Midbrain (tissue), 1 donor: Measurements from ENCODE around the gene PITPNM2.

Experiments used
- DNase-seq: peaks from one replicate; lab custom pipeline; 2025; lab: John Stamatoyannopoulos, UW

The PITPNM2 gene

DNA sequence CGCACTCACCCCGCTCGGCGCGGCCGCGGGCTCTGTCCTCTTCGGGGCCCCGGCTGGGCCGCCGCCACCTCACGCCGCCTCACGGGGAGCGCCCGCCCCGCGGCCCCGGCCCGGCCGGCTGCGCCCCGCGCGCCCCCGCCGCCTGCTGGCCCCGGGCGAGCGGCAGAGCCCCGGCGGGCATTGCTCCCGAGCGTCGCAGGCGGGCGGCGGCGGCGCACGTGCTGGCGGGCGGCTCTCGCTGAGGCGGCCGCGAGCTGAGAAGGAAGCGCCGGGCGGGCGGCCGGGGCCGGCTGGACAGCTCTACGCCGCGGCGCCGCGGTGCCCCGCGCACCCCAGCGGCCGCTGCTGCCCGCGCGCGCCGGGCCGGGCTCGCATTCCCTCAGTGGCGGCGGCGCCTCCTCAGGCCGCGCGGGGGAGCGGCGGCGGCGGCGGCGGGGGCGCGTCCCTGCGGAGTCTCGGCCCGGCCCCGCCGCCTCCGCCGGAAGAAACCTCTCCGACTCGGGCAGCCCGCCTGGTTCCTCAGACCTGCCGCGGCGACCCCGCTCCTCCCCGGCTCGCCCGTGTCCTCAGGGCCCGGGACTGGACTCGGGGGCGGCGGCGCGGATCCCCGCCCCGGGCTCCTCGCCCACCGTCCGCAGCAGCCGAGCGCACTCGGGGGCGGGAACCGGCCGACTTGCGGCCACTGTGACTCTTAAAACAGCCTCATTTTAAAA lies at the start of gene PITPNM2:
TSS of gene PITPNM2 (minus strand) at position 347 of the 713 bp plus-strand sequence. CDS start 116,500 bp downstream, outside the sequence.
- DNase-seq: peak; percentile 57

DNA sequence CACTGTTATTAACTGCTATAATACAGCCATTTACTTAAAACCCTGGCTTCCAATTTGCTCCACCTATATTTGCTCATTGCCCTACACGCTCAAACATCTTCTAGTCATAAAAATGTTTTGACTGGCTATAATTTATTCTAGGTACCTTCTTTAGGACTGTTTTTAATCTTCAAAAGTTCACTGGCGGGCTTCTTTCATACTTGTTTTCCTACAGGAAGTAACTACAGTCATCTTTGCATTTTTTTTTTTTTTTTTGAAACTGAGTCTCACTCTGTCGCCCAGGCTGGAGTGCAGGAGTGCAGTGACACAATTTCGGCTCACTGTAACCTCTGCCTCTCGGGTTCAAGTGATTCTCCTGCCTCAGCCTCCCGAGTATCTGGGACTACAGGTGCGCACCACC lies 49.5 kb upstream of the PITPNM2 start:
- no peak for DNase-seq

GRCh38 chr12:123199936-123200335 lies 49.0 kb upstream of the PITPNM2 start:
- DNase-seq: no peak

DNA sequence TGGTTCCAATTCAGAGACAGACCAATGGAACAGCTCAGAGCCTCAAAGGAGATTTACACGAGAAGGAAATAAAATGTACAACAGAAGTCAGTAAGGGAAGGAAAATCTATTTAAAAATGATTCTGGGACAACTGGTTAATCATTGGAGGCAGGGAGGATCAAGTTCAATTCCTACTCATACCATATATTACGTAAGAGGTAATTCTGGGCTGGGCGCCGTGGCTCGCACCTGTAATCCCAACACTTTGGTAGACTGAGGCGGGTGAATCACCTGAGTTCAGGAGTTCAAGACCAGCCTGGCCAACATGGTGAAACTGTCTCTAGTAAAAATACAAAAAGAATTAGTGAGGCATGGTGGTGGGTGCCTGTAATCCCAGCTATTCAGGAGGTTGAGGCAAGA lies 36.7 kb upstream of the PITPNM2 start:
- DNase-seq: no peak

GRCh38 chr12:123180171-123180570 lies 29.3 kb upstream of the PITPNM2 start:
- DNase-seq: no peak

DNA sequence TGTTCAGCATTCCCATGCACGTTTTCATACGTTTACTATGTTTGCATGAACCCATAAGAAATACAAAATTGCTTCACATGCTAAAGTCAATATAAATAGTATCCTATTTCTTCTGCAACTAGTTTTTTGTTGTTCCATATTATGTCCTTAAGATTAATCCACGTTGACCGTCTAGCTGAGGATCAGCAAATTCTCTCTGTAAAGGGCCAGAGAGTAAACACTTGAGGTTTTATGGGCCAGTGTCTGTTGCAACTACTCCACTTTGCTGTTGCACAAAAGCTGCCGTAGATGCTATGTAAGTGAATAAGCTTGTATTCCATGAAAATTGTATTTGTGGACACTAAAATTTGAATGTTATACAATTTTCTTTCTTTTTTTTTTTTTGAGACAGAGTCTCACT lies 21.1 kb upstream of the PITPNM2 start:
- DNase-seq: no peak

DNA sequence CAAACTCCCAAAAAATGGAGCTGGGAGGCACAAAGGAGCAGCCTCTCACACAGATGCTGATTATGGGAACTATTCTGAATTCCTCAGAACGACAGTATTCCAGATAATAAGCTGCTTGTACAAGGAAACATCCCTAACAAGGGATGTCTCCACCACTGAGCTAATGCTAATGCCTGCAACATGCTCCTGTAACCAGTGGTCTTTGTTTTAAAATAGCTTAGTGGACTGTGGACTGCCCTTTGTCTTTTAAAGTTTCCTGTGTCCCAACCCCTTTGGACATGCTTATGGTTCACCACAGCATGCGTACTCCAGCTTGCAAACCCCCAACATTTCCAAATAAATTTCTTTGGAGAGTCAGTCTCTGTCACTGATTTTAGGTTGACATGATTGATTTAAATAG lies 16.4 kb upstream of the PITPNM2 start:
- no peak for DNase-seq

DNA sequence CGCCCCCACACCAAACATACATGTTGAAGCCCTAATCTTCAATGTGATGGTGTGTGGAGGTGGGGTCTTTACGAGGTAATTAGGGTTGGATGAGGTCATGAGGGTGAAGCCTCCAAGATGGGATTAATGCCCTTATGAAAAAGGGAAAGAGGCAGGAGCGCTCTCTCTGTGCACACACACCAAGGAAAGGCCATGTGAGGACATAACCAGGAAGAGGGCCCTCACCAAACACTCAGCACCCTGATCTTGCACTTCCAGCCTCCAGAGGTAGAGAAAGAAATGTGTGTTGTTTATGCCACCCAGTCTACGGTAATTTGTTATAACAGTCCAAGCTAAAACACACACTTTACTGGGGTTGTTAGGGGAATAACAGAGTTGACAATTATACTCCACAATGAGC lies 14.6 kb upstream of the PITPNM2 start:
- DNase-seq: no peak

DNA sequence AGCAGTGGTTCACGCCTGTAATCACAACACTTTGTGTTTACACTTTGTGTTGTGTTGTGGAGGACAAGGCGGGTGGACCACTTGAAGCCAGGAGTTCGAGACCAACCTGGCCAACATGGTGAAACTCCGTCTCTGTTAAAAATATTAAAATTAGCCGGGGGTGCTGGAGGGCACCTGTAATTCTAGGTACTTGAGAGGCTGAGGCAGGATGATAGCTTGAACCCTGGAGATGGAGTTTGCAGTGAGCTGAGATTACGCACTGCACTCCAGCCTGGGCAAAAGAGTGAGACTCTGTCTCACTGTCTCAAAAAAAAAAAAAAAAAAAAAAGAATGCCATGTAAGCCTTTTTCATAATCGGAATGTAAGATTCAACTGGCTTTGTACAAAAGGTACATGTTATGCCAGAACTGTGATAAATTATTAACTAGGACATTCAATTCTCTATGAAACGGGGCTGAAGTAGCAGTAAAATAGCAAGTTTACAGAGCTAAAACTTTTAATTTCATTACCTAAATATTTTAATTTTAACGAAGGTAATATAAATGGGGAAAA lies 13.9 kb upstream of the PITPNM2 start:
- DNase-seq: no peak

DNA sequence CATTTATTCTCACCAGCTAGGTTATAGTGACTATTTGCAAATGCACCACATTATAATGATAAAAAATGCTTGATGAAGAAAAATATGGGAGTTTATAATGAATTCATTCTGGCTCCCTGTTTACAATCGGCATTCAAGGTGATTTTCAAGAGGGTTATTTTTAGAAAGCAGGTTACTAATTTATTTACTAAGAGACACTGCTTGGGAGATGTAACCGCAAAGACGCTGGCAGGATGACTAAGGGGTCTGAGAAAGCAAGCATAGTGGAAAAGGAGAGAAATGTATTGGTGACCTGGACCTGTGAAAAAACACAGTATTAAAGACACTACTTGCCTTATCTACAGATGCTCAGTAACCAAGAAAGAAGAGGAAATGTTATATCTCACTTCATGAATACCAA lies 13.3 kb upstream of the PITPNM2 start:
- DNase-seq: no peak

GRCh38 chr12:123163227-123163626 lies 12.3 kb upstream of the PITPNM2 start:
- no peak for DNase-seq

- no peak for DNase-seq
Observed at GRCh38 chr12:123160801-123161487, 10.1 kb upstream of the PITPNM2 start.

DNA sequence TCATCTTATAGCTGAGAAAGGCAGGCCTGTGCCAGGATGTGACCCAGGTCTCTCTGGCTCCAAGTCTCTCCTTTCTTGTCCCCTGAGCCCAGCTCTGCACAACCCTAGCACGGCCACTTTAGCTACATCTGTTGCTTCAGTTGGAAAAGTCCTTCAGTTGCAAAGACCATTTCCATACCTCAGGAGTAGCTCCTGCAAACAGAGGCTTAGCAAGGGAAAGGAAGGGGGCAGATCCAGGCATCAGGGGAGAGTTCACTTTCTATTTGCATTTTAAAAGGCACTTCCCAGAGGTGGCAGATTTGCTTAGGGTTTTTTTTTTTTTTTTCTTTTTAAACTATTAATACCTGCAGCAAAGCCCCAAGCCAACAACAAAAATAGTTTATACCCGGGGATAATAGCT lies 3.0 kb upstream of the PITPNM2 start:
- no peak for DNase-seq

GRCh38 chr12:123152833-123153232 lies 1.9 kb upstream of the PITPNM2 start:
- no peak for DNase-seq

- no peak for DNase-seq
Observed at GRCh38 chr12:123151457-123152454, 866 bp upstream of the PITPNM2 start.

- no peak for DNase-seq
Observed at GRCh38 chr12:123150275-123150743, 581 bp downstream of the PITPNM2 start.

DNA sequence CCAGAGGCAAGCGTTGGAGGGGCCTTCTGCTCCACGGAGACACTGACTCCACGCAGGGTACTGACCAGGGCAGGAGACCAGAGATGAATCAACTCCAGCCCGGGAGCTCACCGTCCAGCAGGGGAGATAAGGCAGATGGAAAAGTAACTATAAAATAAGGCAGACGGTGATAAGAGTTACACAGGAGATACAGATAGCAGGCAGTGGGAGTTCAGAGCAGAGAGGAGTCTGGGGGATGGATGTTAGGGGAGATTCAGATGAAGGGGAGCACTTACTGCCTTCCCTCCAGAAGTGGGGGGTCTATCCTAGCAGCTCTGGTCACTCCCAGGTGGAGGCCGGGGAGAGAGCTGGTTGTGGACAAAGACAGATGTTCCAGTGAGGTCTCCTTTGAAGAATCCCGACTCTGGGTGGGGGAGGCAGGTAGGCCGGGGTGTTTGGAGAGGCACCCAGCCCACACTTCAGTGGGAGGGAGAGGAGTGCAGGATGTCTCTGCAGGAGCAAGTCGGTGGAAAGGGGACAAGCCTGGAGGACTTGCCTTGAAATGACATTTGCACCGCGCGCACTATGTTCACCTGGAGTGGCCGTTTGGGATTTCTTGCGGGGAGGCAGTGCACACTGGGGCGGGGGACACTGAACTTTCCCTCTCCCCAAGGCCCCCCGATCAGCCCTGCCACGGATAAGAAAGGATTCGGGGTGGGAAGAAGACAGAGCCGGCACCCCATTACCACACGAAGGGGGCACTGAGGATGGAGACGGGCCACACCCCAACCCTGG lies 1.2 kb downstream of the PITPNM2 start:
- DNase-seq: no peak

DNA sequence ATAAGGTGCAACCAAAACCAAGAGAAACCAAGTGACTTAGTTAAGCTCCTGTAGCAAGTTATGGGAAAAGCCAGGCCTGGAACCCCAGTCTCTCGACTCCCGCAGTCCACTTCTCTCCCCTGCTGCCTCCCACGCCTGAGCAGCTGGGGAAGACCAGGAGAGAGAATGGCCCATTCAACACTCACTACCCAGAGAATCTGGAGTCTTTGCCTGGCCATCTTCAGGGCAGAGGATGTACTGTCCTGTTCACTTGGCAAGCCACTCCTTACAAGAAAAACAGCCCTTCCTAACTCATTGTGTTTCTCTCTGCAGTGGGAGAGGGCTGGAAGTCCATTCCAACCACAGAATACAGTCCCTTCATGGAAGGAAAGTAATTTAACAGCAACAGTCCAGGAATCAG lies 1.8 kb downstream of the PITPNM2 start:
- DNase-seq: no peak

GRCh38 chr12:123148655-123149054 lies 2.2 kb downstream of the PITPNM2 start:
- no peak for DNase-seq

- no peak for DNase-seq
Observed at GRCh38 chr12:123148223-123148622, 2.7 kb downstream of the PITPNM2 start.

DNA sequence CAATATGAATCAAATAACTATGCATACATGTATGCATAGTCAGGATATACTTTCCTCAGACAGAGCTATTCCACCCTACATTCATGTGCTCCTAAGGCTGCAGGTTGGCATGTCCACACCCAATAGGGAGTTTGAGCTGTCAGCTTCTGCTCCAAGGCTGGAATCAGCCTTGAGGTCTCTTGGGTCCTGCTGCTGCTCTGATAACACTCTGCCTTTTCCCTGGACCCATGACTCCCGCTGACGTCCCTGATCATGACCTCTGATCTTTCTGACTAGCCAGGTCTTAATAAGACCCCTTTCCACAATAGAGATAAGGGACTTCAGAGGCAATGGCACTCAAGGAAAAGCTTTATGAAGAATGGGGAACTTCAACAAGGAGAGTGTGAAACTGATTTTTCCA lies 5.7 kb downstream of the PITPNM2 start:
- no peak for DNase-seq
